Measurements from ENCODE around the gene CHFR.

DNA sequence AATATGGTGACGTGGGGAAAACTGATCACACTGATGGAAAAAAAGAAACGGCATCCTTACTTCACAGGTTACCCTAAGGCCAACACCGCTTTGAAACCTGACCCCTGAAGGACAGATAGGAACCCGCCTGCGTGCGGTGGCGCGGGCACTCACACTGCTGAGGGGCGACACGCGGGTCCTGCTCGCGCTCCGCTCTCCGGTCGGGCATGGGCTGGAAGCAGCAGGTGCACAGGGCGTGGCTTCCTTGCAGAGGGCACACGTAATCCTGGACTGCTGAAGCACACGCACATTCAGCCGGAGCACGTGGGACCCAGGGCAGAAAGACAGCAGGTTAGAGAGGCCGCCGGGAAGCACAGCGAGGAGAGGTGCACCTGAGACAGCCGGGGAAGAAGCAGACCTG lies 35.9 kb downstream of the CHFR start:
- TF ChIP-seq, protein P1, sequence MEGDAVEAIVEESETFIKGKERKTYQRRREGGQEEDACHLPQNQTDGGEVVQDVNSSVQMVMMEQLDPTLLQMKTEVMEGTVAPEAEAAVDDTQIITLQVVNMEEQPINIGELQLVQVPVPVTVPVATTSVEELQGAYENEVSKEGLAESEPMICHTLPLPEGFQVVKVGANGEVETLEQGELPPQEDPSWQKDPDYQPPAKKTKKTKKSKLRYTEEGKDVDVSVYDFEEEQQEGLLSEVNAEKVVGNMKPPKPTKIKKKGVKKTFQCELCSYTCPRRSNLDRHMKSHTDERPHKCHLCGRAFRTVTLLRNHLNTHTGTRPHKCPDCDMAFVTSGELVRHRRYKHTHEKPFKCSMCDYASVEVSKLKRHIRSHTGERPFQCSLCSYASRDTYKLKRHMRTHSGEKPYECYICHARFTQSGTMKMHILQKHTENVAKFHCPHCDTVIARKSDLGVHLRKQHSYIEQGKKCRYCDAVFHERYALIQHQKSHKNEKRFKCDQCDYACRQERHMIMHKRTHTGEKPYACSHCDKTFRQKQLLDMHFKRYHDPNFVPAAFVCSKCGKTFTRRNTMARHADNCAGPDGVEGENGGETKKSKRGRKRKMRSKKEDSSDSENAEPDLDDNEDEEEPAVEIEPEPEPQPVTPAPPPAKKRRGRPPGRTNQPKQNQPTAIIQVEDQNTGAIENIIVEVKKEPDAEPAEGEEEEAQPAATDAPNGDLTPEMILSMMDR (conservative IDR thresholded peaks at IDR 0.05; ENCODE audit: low read depth, low read length), result no peak
- TF ChIP-seq RFX5 (IDR thresholded peaks at IDR 0.05; ENCODE audit: low read depth, low read length), result no peak
- TF ChIP-seq POLR2A (IDR thresholded peaks at IDR 0.05; ENCODE audit: low read depth, low read length), result no peak
- TF ChIP-seq MAFK (IDR thresholded peaks at IDR 0.05; ENCODE audit: low read depth, low read length), result no peak
- TF ChIP-seq USF2 (IDR thresholded peaks at IDR 0.05; ENCODE audit: low read depth, low read length), result no peak
- no peak for TF ChIP-seq SMC3 (IDR thresholded peaks at IDR 0.05; ENCODE audit: low read depth, low read length)
- TF ChIP-seq RAD21 (IDR thresholded peaks at IDR 0.05; ENCODE audit: low read length), result no peak
- TF ChIP-seq CEBPB (IDR thresholded peaks at IDR 0.05; ENCODE audit: low read depth, low read length), result no peak
- TF ChIP-seq BHLHE40 (IDR thresholded peaks at IDR 0.05; ENCODE audit: low read depth, low read length), result no peak
- no peak for TF ChIP-seq FOS (IDR thresholded peaks at IDR 0.05; ENCODE audit: low read depth, low read length)
- no peak for TF ChIP-seq RCOR1 (IDR thresholded peaks at IDR 0.05; ENCODE audit: insufficient replicate concordance, low read length)
- TF ChIP-seq CHD1 (IDR thresholded peaks at IDR 0.05; ENCODE audit: low read depth, low read length), result no peak
- no peak for TF ChIP-seq MAZ (IDR thresholded peaks at IDR 0.05; ENCODE audit: borderline replicate concordance, low read depth, low read length)
- TF ChIP-seq ELK1 (IDR thresholded peaks at IDR 0.05; ENCODE audit: borderline replicate concordance, low read depth, low read length), result no peak
